Measurements from ENCODE around the gene TMBIM1. TPM values are rescaled to one million over a fixed set of nuclear protein-coding genes. Genes with fewer than 3 reads are reported as not detected.
"Not testable (repeated sequence)": the region's sequence is repeated elsewhere in the genome, so short reads cannot be mapped to it uniquely, and the experiment has no call there.

TMBIM1 gene
- total RNA-seq, 1 donor from 2014 or later: 111 TPM

- DNase-seq: no peak
- Histone ChIP-seq H3K4me3 (no peak overlapping the region), H3K27me3 (ENCODE audit: low read depth) (no peaks in the 10 kb centered on the region), H3K36me3 (peaks cover 90% of the 10 kb centered on the region), H3K4me1 (peaks cover 66% of the 10 kb centered on the region), H3K27ac (replicated peaks) (peak overlapping the region; percentile 27), H3K9me3 (replicated peaks) (no peaks in the 10 kb centered on the region)
- TF ChIP-seq CTCF (IDR thresholded peaks at IDR 0.05; ENCODE audit: borderline replicate concordance): no peak
- intact Hi-C loops (cut with micrococcal nuclease): no loop called here
Observed at GRCh38 chr2:218276986-218277755, 15.1 kb downstream of the TMBIM1 start.

- Histone ChIP-seq H3K36me3 (peaks cover 73% of the 10 kb centered on the region), H3K4me1 (peaks cover 67% of the 10 kb centered on the region), H3K27ac (replicated peaks) (peak overlapping the region; percentile 88), H3K27me3 (ENCODE audit: low read depth) (no peaks in the 10 kb centered on the region), H3K9me3 (replicated peaks) (no peaks in the 10 kb centered on the region), H3K4me3 (no peak overlapping the region)
- intact Hi-C loops (cut with micrococcal nuclease): no loop called here
- DNase-seq: no peak
- TF ChIP-seq CTCF (IDR thresholded peaks at IDR 0.05; ENCODE audit: borderline replicate concordance): no peak
Observed at GRCh38 chr2:218275371-218276072, 16.8 kb downstream of the TMBIM1 start.

GRCh38 chr2:218274586-218274985 lies 17.7 kb downstream of the TMBIM1 start:
- Histone ChIP-seq H3K27me3 (ENCODE audit: low read depth) (no peaks in the 10 kb centered on the region), H3K9me3 (replicated peaks) (no peaks in the 10 kb centered on the region), H3K36me3 (peaks cover 65% of the 10 kb centered on the region), H3K27ac (replicated peaks) (peak overlapping the region; percentile 88), H3K4me3 (no peak overlapping the region), H3K4me1 (peaks cover 72% of the 10 kb centered on the region)
- TF ChIP-seq CTCF (IDR thresholded peaks at IDR 0.05; ENCODE audit: borderline replicate concordance): no peak
- intact Hi-C loops (cut with micrococcal nuclease): no loop called here
- DNase-seq: no peak

GRCh38 chr2:218273908-218274249 lies 18.4 kb downstream of the TMBIM1 start:
- Histone ChIP-seq H3K36me3 (peaks cover 58% of the 10 kb centered on the region), H3K27ac (replicated peaks) (peak overlapping the region; percentile 88), H3K4me3 (no peak overlapping the region), H3K9me3 (replicated peaks) (no peaks in the 10 kb centered on the region), H3K27me3 (ENCODE audit: low read depth) (no peaks in the 10 kb centered on the region), H3K4me1 (peaks cover 79% of the 10 kb centered on the region)
- intact Hi-C loops (cut with micrococcal nuclease): no loop called here
- no peak for DNase-seq
- no peak for TF ChIP-seq CTCF (IDR thresholded peaks at IDR 0.05; ENCODE audit: borderline replicate concordance)

GRCh38 chr2:218273214-218273907 lies 18.9 kb downstream of the TMBIM1 start:
- H3K9me3 ChIP-seq (replicated peaks); H3K27me3 ChIP-seq (ENCODE audit: low read depth); DNase-seq; intact Hi-C loops (cut with micrococcal nuclease): not testable (repeated sequence)
- H3K4me3 ChIP-seq: peak overlapping the region; percentile 95
- H3K4me1 ChIP-seq: peaks cover 85% of the 10 kb centered on the region
- H3K27ac ChIP-seq (replicated peaks): peak overlapping the region; percentile 88
- H3K36me3 ChIP-seq: peaks cover 53% of the 10 kb centered on the region
